GM12801 (cell line): ENCODE data around the gene DPM2.

Source experiments
- TF ChIP-seq, protein P1 (sequence below): IDR thresholded peaks from one replicate; pipeline ENCODE4 v1.5.1; 2011; ENCODE audit warnings: control low read depth; ENCODE audit not compliant: insufficient read length; ENCODE audit errors: extremely low read depth

Gene DPM2

GRCh38 chr9:127959841-127960409, 22.3 kb upstream of the DPM2 start:
- TF ChIP-seq, protein P1, sequence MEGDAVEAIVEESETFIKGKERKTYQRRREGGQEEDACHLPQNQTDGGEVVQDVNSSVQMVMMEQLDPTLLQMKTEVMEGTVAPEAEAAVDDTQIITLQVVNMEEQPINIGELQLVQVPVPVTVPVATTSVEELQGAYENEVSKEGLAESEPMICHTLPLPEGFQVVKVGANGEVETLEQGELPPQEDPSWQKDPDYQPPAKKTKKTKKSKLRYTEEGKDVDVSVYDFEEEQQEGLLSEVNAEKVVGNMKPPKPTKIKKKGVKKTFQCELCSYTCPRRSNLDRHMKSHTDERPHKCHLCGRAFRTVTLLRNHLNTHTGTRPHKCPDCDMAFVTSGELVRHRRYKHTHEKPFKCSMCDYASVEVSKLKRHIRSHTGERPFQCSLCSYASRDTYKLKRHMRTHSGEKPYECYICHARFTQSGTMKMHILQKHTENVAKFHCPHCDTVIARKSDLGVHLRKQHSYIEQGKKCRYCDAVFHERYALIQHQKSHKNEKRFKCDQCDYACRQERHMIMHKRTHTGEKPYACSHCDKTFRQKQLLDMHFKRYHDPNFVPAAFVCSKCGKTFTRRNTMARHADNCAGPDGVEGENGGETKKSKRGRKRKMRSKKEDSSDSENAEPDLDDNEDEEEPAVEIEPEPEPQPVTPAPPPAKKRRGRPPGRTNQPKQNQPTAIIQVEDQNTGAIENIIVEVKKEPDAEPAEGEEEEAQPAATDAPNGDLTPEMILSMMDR = no peak

- TF ChIP-seq, protein P1 = no peak
Observed at GRCh38 chr9:127959398-127959797, 21.7 kb upstream of the DPM2 start.

GRCh38 chr9:127958728-127959127, 21.1 kb upstream of the DPM2 start:
- TF ChIP-seq, protein P1 = no peak

DNA sequence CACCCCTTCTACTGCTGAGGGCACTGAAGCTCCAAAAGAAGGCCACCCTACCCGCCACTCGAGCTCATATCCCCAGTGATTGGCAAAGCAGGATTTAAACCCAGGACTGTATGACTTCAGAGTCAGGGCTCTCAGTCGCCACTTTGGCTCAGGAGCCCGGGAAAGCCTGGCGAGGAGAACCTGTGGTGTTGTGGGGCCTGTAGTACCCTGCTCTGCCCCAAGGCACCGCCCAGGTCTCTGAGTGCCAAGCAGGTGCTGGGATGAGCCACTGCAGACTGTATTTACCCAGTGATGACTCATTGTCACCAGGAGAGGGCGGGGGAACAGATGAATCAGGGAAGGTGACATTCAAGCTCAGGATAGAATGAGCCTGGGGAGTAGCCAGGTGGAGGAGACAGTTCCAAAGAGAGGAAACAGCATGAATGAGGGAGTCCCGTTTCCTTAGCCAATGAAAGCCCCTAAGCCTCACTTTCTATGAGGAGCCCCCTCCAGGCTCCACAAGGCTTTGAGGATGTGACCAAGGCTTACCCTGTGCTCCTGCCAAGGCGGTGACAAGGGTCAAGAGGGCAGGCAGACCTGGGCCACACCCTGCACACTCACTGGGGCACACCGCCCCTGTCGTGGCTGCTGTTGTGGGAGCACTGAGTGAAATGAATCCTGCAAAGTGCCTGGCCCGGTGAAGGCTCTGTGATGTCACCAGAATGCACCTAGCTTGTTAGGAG, 17.8 kb upstream of the DPM2 start:
- TF ChIP-seq, protein P1 = no peak

DNA sequence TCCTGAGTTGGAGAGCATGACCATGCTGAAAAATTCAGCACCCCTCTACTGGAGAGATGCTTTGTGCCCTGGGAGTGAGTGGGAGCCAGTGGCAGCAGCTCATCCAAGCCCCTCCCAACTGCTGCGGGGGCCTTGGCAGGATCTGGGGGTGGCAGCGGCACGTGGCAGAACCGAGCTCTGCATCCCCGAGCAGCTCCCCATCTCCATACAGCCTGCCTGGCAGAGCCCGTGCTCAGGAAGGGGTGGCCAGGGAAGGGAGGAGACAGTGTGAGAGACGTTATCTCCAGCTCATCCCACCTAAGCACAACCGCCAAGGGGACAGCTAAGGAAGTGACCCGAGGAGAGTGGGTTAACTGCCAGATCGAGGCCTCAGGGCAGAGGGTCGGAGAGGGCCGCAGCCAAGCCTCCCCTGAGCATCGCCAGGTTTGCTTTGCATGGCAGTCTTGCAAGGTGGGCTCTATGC, 17.2 kb upstream of the DPM2 start:
- TF ChIP-seq, protein P1 = no peak

- TF ChIP-seq, protein P1 = no peak
Observed at GRCh38 chr9:127953768-127954505, 16.3 kb upstream of the DPM2 start.

- TF ChIP-seq, protein P1 = no peak
Observed at GRCh38 chr9:127953154-127953553, 15.5 kb upstream of the DPM2 start.
